ENCODE results near the gene ANXA5.
"Not testable (repeated sequence)": the region's sequence is repeated elsewhere in the genome, so short reads cannot be mapped to it uniquely, and the experiment has no call there.

Gene ANXA5

DNA sequence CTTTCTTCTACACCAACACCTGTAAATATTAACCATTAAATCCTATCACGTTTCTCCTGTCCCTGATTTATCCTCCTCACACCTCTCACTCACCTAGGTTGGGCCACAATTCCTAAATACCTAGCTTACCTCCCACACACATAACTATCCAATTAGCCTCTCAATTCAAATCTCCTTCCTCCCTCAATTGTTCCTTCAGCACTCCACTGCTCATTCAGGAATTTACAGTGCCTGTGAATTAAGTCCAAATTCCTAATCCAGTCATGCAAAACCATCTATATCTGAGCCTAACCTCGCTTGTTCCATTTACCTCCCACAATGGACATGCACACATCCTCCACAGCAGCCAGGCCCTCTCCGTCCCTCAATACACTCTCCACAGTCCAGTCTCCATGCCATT lies 17.5 kb downstream of the ANXA5 start:
- ATAC-seq (ENCODE audit: low read depth) = no peak
- no peak overlapping the region for H3K27ac Mint-ChIP-seq
- H3K4me3 Mint-ChIP-seq = no peak overlapping the region

GRCh38 chr4:121677524-121677923 lies 19.3 kb downstream of the ANXA5 start:
- H3K27ac Mint-ChIP-seq = no peak overlapping the region
- H3K4me3 Mint-ChIP-seq = no peak overlapping the region
- peaks cover 34% of the 10 kb centered on the region for H3K36me3 Mint-ChIP-seq
- no peak for ATAC-seq (ENCODE audit: low read depth)
- DNase-seq (ENCODE audit: low spot score in 2 of 2) = no peak
- H3K4me1 Mint-ChIP-seq = no peaks in the 10 kb centered on the region
- no peaks in the 10 kb centered on the region for H3K9me3 Mint-ChIP-seq
- H3K27me3 Mint-ChIP-seq = no peaks in the 10 kb centered on the region

More for the DNA sequence above, 17.5 kb downstream of the ANXA5 start:
- no peaks in the 10 kb centered on the region for H3K4me1 Mint-ChIP-seq
- no peaks in the 10 kb centered on the region for H3K27me3 Mint-ChIP-seq
- peaks cover 33% of the 10 kb centered on the region for H3K36me3 Mint-ChIP-seq
- DNase-seq (ENCODE audit: low spot score in 2 of 2) = no peak
- no peaks in the 10 kb centered on the region for H3K9me3 Mint-ChIP-seq

DNA sequence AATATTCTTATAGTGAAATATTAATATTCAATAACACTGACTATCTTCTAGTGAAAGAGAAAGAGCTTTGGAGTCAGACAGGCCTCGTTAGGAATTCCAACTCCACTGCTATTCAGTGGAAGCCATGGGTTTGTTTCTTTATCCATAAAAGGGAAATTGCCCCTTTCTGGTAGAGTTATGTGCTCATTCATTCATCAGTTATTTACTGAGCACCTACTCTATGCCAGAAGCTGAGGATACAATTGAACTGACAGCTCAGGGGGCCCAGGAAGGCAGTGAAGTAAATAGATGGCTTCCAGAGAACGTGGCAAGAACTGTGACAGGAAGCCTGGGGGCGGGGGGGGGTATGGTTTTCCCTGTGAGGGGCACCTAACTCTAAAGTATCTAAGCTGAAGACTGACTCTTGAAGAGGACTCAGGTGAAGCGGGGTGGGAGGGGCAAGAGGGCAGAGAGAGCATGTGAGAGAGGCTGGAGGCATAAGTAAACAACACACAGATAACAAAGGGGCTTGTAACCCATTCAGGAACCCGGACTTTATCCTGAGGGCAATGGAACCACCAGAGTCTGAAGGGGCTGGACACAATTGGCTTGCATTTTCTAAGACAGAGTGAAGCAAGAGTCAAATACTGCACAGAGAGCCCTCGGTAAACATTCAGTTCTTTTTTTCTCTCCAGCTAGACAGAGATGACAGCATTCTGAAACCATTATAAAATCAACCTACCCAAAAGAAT lies 20.3 kb downstream of the ANXA5 start:
- ATAC-seq (ENCODE audit: low read depth) = no peak
- H3K4me1 Mint-ChIP-seq = no peaks in the 10 kb centered on the region
- H3K9me3 Mint-ChIP-seq = no peaks in the 10 kb centered on the region
- no peak overlapping the region for H3K27ac Mint-ChIP-seq
- no peaks in the 10 kb centered on the region for H3K27me3 Mint-ChIP-seq
- H3K36me3 Mint-ChIP-seq = peaks cover 42% of the 10 kb centered on the region
- no peak overlapping the region for H3K4me3 Mint-ChIP-seq
- no peak for DNase-seq (ENCODE audit: low spot score in 2 of 2)

- Mint-ChIP-seq H3K9me3 (no peaks in the 10 kb centered on the region), H3K27me3 (no peaks in the 10 kb centered on the region), H3K36me3 (peaks cover 43% of the 10 kb centered on the region), H3K4me3 (no peak overlapping the region), H3K27ac (no peak overlapping the region), H3K4me1 (no peaks in the 10 kb centered on the region)
- no peak for ATAC-seq (ENCODE audit: low read depth)
- DNase-seq (ENCODE audit: low spot score in 2 of 2) = no peak
Measured at GRCh38 chr4:121675715-121676114, 21.1 kb downstream of the ANXA5 start.

DNA sequence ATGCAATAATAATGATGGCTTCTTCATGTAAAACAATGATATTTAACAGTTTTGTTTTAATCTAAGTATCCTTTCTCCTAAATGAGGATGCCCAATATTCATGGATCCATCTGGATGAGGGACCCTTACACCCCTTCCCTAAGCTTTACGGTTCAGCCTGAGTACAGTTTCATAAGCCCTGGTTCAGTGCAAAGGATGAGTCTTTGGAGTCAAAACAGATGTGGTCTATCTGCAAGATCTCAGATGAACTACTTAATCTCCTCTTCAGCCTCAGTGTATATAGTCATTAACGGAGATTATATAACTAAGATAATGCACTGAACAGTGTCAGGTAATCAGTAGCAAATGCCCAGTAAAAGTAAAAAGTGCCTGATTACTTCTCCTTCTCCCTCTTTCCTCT lies 22.1 kb downstream of the ANXA5 start:
- Mint-ChIP-seq H3K27me3 (no peaks in the 10 kb centered on the region), H3K9me3 (no peaks in the 10 kb centered on the region), H3K4me3 (no peak overlapping the region), H3K36me3 (peaks cover 36% of the 10 kb centered on the region), H3K27ac (no peak overlapping the region), H3K4me1 (no peaks in the 10 kb centered on the region)
- ATAC-seq (ENCODE audit: low read depth) = no peak
- no peak for DNase-seq (ENCODE audit: low spot score in 2 of 2)

DNA sequence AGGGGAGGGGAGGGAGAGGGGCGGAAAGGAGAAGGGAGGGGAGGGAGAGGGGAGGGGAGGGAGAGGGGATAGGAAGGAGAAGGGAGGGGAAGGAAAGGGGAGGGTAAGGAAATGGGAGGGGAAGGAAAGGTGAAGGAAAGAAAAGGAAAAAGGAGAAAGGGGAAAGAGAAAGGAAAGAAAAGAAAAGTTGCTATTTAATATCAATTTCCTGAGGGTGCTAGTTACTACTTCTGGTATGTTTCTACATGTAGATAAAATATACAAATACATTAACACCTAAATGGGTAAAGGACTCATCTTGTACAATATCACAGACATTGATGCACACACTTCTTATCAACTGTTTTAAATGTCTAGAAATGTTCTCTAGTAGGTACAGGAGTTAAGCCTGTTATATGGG lies 22.6 kb downstream of the ANXA5 start:
- H3K9me3 Mint-ChIP-seq = no peaks in the 10 kb centered on the region
- no peak overlapping the region for H3K4me3 Mint-ChIP-seq
- H3K27ac Mint-ChIP-seq = no peak overlapping the region
- no peak for ATAC-seq (ENCODE audit: low read depth)
- no peaks in the 10 kb centered on the region for H3K27me3 Mint-ChIP-seq
- no peak for DNase-seq (ENCODE audit: low spot score in 2 of 2)
- peaks cover 36% of the 10 kb centered on the region for H3K36me3 Mint-ChIP-seq
- H3K4me1 Mint-ChIP-seq = no peaks in the 10 kb centered on the region

- H3K27me3 Mint-ChIP-seq = no peaks in the 10 kb centered on the region
- no peaks in the 10 kb centered on the region for H3K9me3 Mint-ChIP-seq
- no peak overlapping the region for H3K27ac Mint-ChIP-seq
- no peak overlapping the region for H3K4me3 Mint-ChIP-seq
- H3K4me1 Mint-ChIP-seq = no peaks in the 10 kb centered on the region
- H3K36me3 Mint-ChIP-seq = peaks cover 41% of the 10 kb centered on the region
- DNase-seq (ENCODE audit: low spot score in 2 of 2) = no peak
- no peak for ATAC-seq (ENCODE audit: low read depth)
Measured at GRCh38 chr4:121669163-121669550, 27.6 kb downstream of the ANXA5 start.

DNA sequence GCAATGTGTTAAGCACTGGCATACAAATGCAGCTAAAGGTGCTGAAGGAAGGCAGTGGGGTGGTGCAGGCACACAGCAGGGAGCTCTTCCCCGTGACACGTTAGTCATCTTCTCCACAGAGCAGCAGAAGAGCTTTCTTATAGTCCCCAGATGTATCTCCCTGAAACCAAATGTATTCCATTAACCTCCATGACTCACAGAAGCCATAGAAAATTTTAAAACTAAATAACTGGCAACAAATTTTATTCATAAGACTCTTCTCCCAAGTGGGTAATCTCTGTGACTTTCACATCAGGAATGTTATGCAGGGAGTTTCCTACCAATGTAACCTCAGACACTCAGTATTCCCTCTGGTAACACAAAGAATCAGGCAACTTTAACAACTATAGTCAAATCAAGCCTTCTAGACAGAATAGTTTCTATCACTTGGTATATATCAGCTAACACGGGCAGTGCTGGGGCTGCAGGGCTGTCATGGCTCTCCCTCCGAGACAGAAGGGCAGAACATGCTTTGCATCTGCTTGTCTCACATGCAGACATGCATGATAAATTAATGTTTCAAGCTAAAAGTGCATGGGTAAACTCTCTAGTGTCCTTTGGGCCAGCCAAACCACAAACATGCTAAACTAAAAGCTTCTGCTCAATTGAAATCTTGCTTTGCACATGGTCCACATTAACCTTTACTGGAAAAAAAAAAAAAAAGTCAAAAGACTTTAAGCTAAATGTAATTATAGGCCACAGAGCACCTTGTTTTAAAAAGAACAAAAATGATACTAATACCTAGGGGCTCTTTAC lies 28.2 kb downstream of the ANXA5 start:
- Mint-ChIP-seq H3K27ac (no peak overlapping the region), H3K27me3 (no peaks in the 10 kb centered on the region), H3K9me3 (no peaks in the 10 kb centered on the region), H3K4me1 (no peaks in the 10 kb centered on the region), H3K36me3 (peaks cover 42% of the 10 kb centered on the region), H3K4me3 (no peak overlapping the region)
- ATAC-seq (ENCODE audit: low read depth) = no peak
- DNase-seq (ENCODE audit: low spot score in 2 of 2) = no peak

DNA sequence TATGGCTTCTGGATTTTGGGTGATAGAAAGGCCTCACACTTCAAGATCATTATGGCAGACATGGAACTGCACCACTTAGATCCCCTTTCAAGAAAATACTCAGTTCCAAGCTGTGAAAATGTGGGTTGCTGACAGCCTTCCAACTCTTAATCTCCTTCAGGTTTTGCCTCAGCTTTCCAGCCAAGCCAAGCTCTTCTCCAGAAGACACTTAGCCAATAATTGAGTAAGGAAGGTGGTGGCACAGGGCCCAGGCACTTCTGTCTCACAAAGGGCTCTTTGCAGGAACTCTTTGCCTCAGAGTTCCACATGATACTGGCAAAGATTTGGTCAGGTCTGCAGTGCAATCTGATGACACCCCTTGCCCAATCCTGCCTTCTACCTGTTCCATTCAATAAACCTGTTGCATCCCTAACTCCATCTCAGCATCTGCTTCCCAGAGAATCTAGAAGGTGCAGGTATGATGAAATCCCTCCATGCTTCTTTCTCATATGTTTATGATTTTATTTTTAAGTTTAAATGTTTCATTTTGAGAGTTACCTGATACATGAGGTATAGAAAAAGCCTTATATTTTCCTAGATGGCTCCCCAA lies 30.6 kb downstream of the ANXA5 start:
- no peak for ATAC-seq (ENCODE audit: low read depth)
- DNase-seq (ENCODE audit: low spot score in 2 of 2) = no peak
- no peak overlapping the region for H3K27ac Mint-ChIP-seq
- no peaks in the 10 kb centered on the region for H3K4me1 Mint-ChIP-seq
- H3K36me3 Mint-ChIP-seq = peaks cover 30% of the 10 kb centered on the region
- no peaks in the 10 kb centered on the region for H3K9me3 Mint-ChIP-seq
- no peak overlapping the region for H3K4me3 Mint-ChIP-seq
- no peaks in the 10 kb centered on the region for H3K27me3 Mint-ChIP-seq

DNA sequence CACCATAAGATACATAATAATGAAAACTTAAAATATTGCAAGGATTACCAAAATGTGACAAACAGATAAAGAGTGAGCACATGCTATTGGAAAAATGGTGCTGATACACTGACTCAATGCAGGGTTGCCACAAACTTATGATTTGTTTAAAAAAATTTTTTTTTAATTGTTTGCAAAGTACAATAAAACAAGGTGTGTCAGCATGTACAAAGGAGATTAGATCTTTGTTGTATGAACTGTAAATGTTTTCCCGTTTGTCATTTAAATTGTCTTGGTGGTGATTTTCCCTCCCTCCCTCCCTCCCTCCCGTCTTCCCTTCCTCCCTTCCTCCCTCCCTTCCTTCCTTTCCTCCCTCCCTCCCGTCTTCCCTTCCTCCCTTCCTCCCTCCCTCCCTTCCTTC lies 31.4 kb downstream of the ANXA5 start:
- DNase-seq (ENCODE audit: low spot score in 2 of 2) (no peak), ATAC-seq (ENCODE audit: low read depth) (no peak)
- Mint-ChIP-seq H3K4me3 (no peak overlapping the region), H3K4me1 (no peaks in the 10 kb centered on the region), H3K9me3 (no peaks in the 10 kb centered on the region), H3K27me3 (no peaks in the 10 kb centered on the region), H3K27ac (no peak overlapping the region), H3K36me3 (peaks cover 29% of the 10 kb centered on the region)

DNA sequence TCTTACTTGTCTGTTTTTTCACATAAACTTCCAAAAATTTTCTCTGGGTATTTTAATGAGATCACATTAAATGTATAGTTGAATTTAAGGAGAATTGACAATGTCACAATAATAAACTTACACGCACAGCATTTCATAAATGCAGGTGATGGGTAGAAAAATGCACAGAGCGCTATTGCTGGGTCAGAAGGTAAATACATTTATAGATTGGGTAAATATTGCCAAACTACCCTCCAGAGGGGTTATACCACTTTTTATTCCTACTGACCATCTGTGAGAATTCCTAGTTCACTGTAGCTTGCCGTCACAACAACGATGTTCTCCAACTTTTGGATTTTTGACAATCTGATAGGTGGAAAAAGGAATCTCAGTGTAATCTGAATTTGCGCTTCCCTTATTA lies 34.6 kb downstream of the ANXA5 start:
- Mint-ChIP-seq H3K27me3 (no peaks in the 10 kb centered on the region), H3K4me3 (no peak overlapping the region), H3K4me1 (no peaks in the 10 kb centered on the region), H3K36me3 (peaks cover 14% of the 10 kb centered on the region), H3K9me3 (no peaks in the 10 kb centered on the region), H3K27ac (no peak overlapping the region)
- DNase-seq (ENCODE audit: low spot score in 2 of 2) (no peak), ATAC-seq (ENCODE audit: low read depth) (no peak)

- not testable (repeated sequence) for H3K4me1 Mint-ChIP-seq; DNase-seq (ENCODE audit: low spot score in 2 of 2); H3K27ac Mint-ChIP-seq; H3K36me3 Mint-ChIP-seq; H3K4me3 Mint-ChIP-seq; ATAC-seq (ENCODE audit: low read depth); H3K27me3 Mint-ChIP-seq; H3K9me3 Mint-ChIP-seq
Measured at GRCh38 chr4:121660175-121660933, 36.4 kb downstream of the ANXA5 start.

GRCh38 chr4:121658125-121658524 lies 38.7 kb downstream of the ANXA5 start:
- Mint-ChIP-seq H3K27me3 (no peaks in the 10 kb centered on the region), H3K36me3 (no peaks in the 10 kb centered on the region), H3K27ac (no peak overlapping the region), H3K9me3 (peaks cover 3% of the 10 kb centered on the region), H3K4me3 (no peak overlapping the region), H3K4me1 (peaks cover 11% of the 10 kb centered on the region)
- no peak for ATAC-seq (ENCODE audit: low read depth)
- DNase-seq (ENCODE audit: low spot score in 2 of 2) = no peak

DNA sequence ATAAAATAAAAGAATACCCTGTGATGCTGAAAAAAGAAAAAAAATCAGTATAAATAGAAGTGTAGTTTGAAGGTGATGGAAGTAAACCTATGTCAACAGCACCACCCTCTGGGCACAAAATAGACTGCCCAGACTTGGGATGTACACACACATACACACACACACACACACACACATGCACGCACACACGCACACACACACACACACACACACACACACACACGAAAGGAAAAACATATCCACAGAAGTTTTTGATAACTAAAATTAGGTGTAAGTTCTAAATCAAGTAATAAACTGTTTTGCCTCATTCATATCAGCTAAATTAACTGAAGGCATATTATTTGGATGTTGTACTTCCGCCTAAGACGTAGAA lies 40.5 kb downstream of the ANXA5 start:
- no peak for DNase-seq (ENCODE audit: low spot score in 2 of 2)
- no peak overlapping the region for H3K4me3 Mint-ChIP-seq
- ATAC-seq (ENCODE audit: low read depth) = no peak

More for the DNA sequence above, 40.5 kb downstream of the ANXA5 start:
- Mint-ChIP-seq H3K9me3 (peaks cover 5% of the 10 kb centered on the region), H3K4me1 (peaks cover 11% of the 10 kb centered on the region), H3K27ac (no peak overlapping the region), H3K27me3 (peaks cover 3% of the 10 kb centered on the region), H3K36me3 (no peaks in the 10 kb centered on the region)

Measured in memory B cell (primary cell).